IMR-90 (cell line): Measurements from ENCODE around the gene SKIC8. TPM values are rescaled to one million over a fixed set of nuclear protein-coding genes. Genes with fewer than 3 reads are reported as not detected.

Source experiments
- ATAC-seq: fragments of 200-7000 bp; cut with Tn5 transposase; 2 replicates; pipeline ENCODE4 v1.9.1; 2020; ENCODE audit warnings: low read depth, mild to moderate bottlenecking, moderate library complexity
- BruUV-seq: library from RNA; stranded (reverse); fragments of 400-500 nt; replicated peaks from 2 replicates; lab custom pipeline; 2021; lab: Mats Ljungman, UMichigan
- CTCF ChIA-PET: fragments of 300-600 bp; formaldehyde crosslinking; extraction: SDS; loops from one replicate; lab custom pipeline; 2021; ENCODE audit warnings: antibody characterized with exemption; lab: Yijun Ruan, JAX
- POLR2A ChIA-PET: fragments of 300-600 bp; sonication (Branson Sonifier 250); formaldehyde crosslinking; loops from one replicate; lab custom pipeline; 2022; ENCODE audit warnings: antibody characterized with exemption; ENCODE audit not compliant: unreplicated experiment; lab: Charles Lee
- DNase-seq: peaks from one replicate; pipeline ENCODE4 v3.0.0; 2013
- H2AFZ ChIP-seq: replicated peaks from 2 replicates; pipeline ENCODE3; 2013; ENCODE audit warnings: low read length, mild to moderate bottlenecking; ENCODE audit not compliant: poor library complexity
- H2AK5ac ChIP-seq: 2 replicates; pipeline ENCODE4 v1.6.1; 2013; ENCODE audit warnings: low read depth, low read length, inconsistent platforms
- H2AK9ac ChIP-seq: replicated peaks from 2 replicates; pipeline ENCODE3; 2013; ENCODE audit warnings: mild to moderate bottlenecking, low read depth, low read length, moderate library complexity; ENCODE audit not compliant: poor library complexity
- H2BK120ac ChIP-seq: 2 replicates; pipeline ENCODE4 v1.6.1; 2013; ENCODE audit warnings: low read depth, low read length, inconsistent platforms
- H2BK15ac ChIP-seq: 3 replicates; pipeline ENCODE4 v1.6.1; 2013; ENCODE audit warnings: low read depth, low read length, inconsistent platforms
- H2BK20ac ChIP-seq: 2 replicates; pipeline ENCODE4 v1.6.1; 2013; ENCODE audit warnings: low read depth, mild to moderate bottlenecking, inconsistent platforms, low read length, moderate library complexity
- H2BK5ac ChIP-seq: 2 replicates; pipeline ENCODE4 v1.6.1; 2013; ENCODE audit warnings: mild to moderate bottlenecking, low read depth, low read length, inconsistent platforms; ENCODE audit not compliant: poor library complexity, severe bottlenecking
- H3K14ac ChIP-seq: replicated peaks from 2 replicates; pipeline ENCODE4 v1.6.1; 2013; ENCODE audit warnings: low read depth, low read length, inconsistent platforms
- H3K18ac ChIP-seq: 2 replicates; pipeline ENCODE4 v1.6.1; 2013; ENCODE audit warnings: low read depth, low read length, control low read depth
- H3K23ac ChIP-seq: 2 replicates; pipeline ENCODE4 v1.6.1; 2013; ENCODE audit warnings: low read depth, low read length, inconsistent platforms
- H3K27ac ChIP-seq: 2 replicates; pipeline ENCODE4 v1.5.1; 2013; ENCODE audit warnings: mild to moderate bottlenecking, control low read depth, low read length; ENCODE audit not compliant: insufficient read depth
- H3K27me3 ChIP-seq: 2 replicates; pipeline ENCODE4 v1.6.1; 2013; ENCODE audit warnings: low read length; ENCODE audit not compliant: control insufficient read depth, insufficient read depth
- H3K36me3 ChIP-seq: 2 replicates; pipeline ENCODE4 v1.6.1; 2013; ENCODE audit warnings: low read length, mixed read lengths; ENCODE audit not compliant: control insufficient read depth, insufficient read depth
- H3K4ac ChIP-seq: 2 replicates; pipeline ENCODE4 v1.6.1; 2013; ENCODE audit warnings: low read depth, low read length, inconsistent platforms
- H3K4me1 ChIP-seq: 2 replicates; pipeline ENCODE4 v1.6.1; 2013; ENCODE audit warnings: low read length, mixed read lengths; ENCODE audit not compliant: control insufficient read depth, insufficient read depth
- H3K4me2 ChIP-seq: 2 replicates; pipeline ENCODE4 v1.6.1; 2013; ENCODE audit warnings: low read depth, mild to moderate bottlenecking, control low read depth, low read length, moderate library complexity
- H3K4me3 ChIP-seq: 2 replicates; pipeline ENCODE4 v1.5.1; 2013; ENCODE audit warnings: low read depth, mild to moderate bottlenecking, control low read depth, low read length, moderate library complexity; ENCODE audit not compliant: insufficient read depth
- H3K56ac ChIP-seq: 2 replicates; pipeline ENCODE4 v1.6.1; 2013; ENCODE audit warnings: low read length, inconsistent platforms; ENCODE audit not compliant: insufficient read depth; ENCODE audit errors: extremely low read depth
- H3K79me1 ChIP-seq, 2 experiments: 2 replicates each; pipeline ENCODE4 v1.6.1; 2013; ENCODE audit warnings: low read length in 2 of 2, inconsistent platforms in 1 of 2, low read depth in 1 of 2
- H3K9ac ChIP-seq: 2 replicates; pipeline ENCODE4 v1.6.1; 2013; ENCODE audit warnings: low read depth, low read length, control low read depth
- H3K9me1 ChIP-seq: 2 replicates; pipeline ENCODE4 v1.6.1; 2013; ENCODE audit warnings: low read length, inconsistent platforms; ENCODE audit not compliant: insufficient read depth
- H3K9me3 ChIP-seq: 2 replicates; pipeline ENCODE4 v1.6.1; 2013; ENCODE audit warnings: low read length; ENCODE audit not compliant: control insufficient read depth, insufficient read depth
- H4K20me1 ChIP-seq: 2 replicates; pipeline ENCODE4 v1.6.1; 2013; ENCODE audit warnings: low read length, inconsistent platforms; ENCODE audit not compliant: insufficient read depth
- H4K5ac ChIP-seq: 2 replicates; pipeline ENCODE4 v1.6.1; 2013; ENCODE audit warnings: mild to moderate bottlenecking, low read depth, low read length, control low read depth
- H4K8ac ChIP-seq, 2 experiments: 2 replicates each; pipeline ENCODE4 v1.6.1; 2013; ENCODE audit warnings: low read depth in 2 of 2, low read length in 2 of 2, control low read depth in 1 of 2, inconsistent platforms in 1 of 2
- H4K91ac ChIP-seq: 2 replicates; pipeline ENCODE4 v1.6.1; 2013; ENCODE audit warnings: low read depth, low read length, inconsistent platforms; ENCODE audit not compliant: insufficient read depth
- BHLHE40 ChIP-seq: fragments of 150-350 bp; IDR thresholded peaks from 2 replicates; pipeline ENCODE4 v1.6.1; 2016; ENCODE audit warnings: mild to moderate bottlenecking, low read depth, low read length
- CHD1 ChIP-seq: IDR thresholded peaks from 2 replicates; pipeline ENCODE4 v1.6.1; 2012; ENCODE audit warnings: low read depth, low read length, improper control_type of control experiment
- MAZ ChIP-seq: IDR thresholded peaks from 2 replicates; pipeline ENCODE4 v1.6.1; 2012; ENCODE audit warnings: low read depth, mild to moderate bottlenecking, low read length, improper control_type of control experiment, moderate library complexity, borderline replicate concordance
- MXI1 ChIP-seq: IDR thresholded peaks from 2 replicates; pipeline ENCODE4 v1.6.1; 2012; ENCODE audit warnings: low read depth, mild to moderate bottlenecking, low read length, moderate library complexity, borderline replicate concordance
- NFE2L2 ChIP-seq: fragments of 150-350 bp; IDR thresholded peaks from 2 replicates; pipeline ENCODE4 v1.6.1; 2016; ENCODE audit warnings: low read depth, mild to moderate bottlenecking, low read length
- POLR2A ChIP-seq: IDR thresholded peaks from 2 replicates; pipeline ENCODE4 v1.6.1; 2012; ENCODE audit warnings: mild to moderate bottlenecking, low read depth, low read length
- WGBS, 2 experiments: methylation state at CpG; one replicate each; pipeline versions ENCODE4 v1.1.5 to v1.1.7; 2013; ENCODE audit warnings: missing lambda C conversion rate in 2 of 2; ENCODE audit not compliant: insufficient read length in 1 of 2; ENCODE audit errors: extremely low coverage in 2 of 2; 5-methylcytosine and 5-hydroxymethylcytosine counted together
- dilution Hi-C: fragments of 300-500 bp; cut with HindIII; formaldehyde crosslinking; loops from one replicate; pipeline ENCODE4 v1.14.3; 2018; ENCODE audit warnings: low sequenced_read_pairs; ENCODE audit not compliant: unreplicated experiment
- in situ Hi-C: fragments of 300-500 bp; cut with MboI; formaldehyde crosslinking; loops from 3 replicates; pipeline ENCODE4 v1.14.3; 2019; ENCODE audit warnings: low sequenced_read_pairs, inconsistent platforms, mixed read lengths
- intact Hi-C: fragments of 100-400 bp; cut with micrococcal nuclease; formaldehyde crosslinking; loops from 2 replicates; pipeline ENCODE4 v1.10.0; 2022
- polyA plus RNA-seq, 3 experiments: library from polyadenylated mRNA; depleted of rRNA; stranded (reverse); fragments of >200 nt; gene quantifications; 2 replicates each; pipeline ENCODE4 v1.2.3, GENCODE V29; 2012; ENCODE audit warnings: low replicate concordance in 1 of 3
- total RNA-seq: library from RNA; depleted of rRNA; stranded (reverse); fragments of >200 nt; gene quantifications from 2 replicates; pipeline ENCODE4 v1.2.3, GENCODE V29; 2012

The SKIC8 gene
- total and polyA plus RNA-seq, 2 of the 4 experiments (the other 2 are of a cell fraction): 72.2 to 124 TPM

- H3K4ac ChIP-seq: no peak overlapping the region
- in situ Hi-C loops: no loop called here
- H2AK5ac ChIP-seq: no peak overlapping the region
- H3K9me3 ChIP-seq: no peaks in the 10 kb centered on the region
- no peak for DNase-seq
- H3K4me1 ChIP-seq: peaks cover 3% of the 10 kb centered on the region; the same call in 1 of the 2 replicates
- H3K27me3 ChIP-seq: peaks cover 1% of the 10 kb centered on the region; the same call in 1 of the 2 replicates
- H3K4me2 ChIP-seq: no peak overlapping the region
- peaks cover 3% of the 10 kb centered on the region for H3K36me3 ChIP-seq
- no peak overlapping the region for H3K56ac ChIP-seq
- dilution Hi-C loops: no loop called here
- H2BK120ac ChIP-seq: no peak overlapping the region
- no peak overlapping the region for H3K4me3 ChIP-seq
- no peak overlapping the region for H4K5ac ChIP-seq
- 0 out of 2 replicates have a peak, but pooled peaks cover 11% of the 10 kb centered on the region for H3K9me1 ChIP-seq
- 100% methylated on average over 3 of the region's 5 CpGs; no CpG with 5 or more reads in 1 of the 2 experiments for WGBS, 2 experiments
- H2BK20ac ChIP-seq: no peak overlapping the region
- H4K8ac ChIP-seq: no peak overlapping the region
- ChIA-PET POLR2A (no interaction called here), CTCF (no interaction called here)
- H2BK15ac ChIP-seq: no peak overlapping the region
- H4K91ac ChIP-seq: no peak overlapping the region
- no peaks in the 10 kb centered on the region for H3K79me1 ChIP-seq
- TF ChIP-seq POLR2A: no peak
- TF ChIP-seq CHD1: no peak
- TF ChIP-seq BHLHE40: no peak
- TF ChIP-seq NFE2L2: no peak
- no peak for TF ChIP-seq MXI1
- TF ChIP-seq MAZ: no peak
- no peak overlapping the region for H2BK5ac ChIP-seq
- H2AFZ ChIP-seq: no peak overlapping the region
- no TSS peak for BruUV-seq
- no peak overlapping the region for H3K18ac ChIP-seq
- H3K23ac ChIP-seq: no peak overlapping the region
- no peak overlapping the region for H3K9ac ChIP-seq
- no peaks in the 10 kb centered on the region for H4K20me1 ChIP-seq
- H3K14ac ChIP-seq: no peak overlapping the region
- no peak for ATAC-seq
- no peak overlapping the region for H3K27ac ChIP-seq
- H2AK9ac ChIP-seq: no peak overlapping the region
- intact Hi-C loops: no loop called here
Observed at GRCh38 chr15:78274994-78275393, 24.4 kb downstream of the SKIC8 start.
